Gastroesophageal sphincter (tissue), 3 donors: ENCODE results near the gene ZNF804B.

Experiments
- CTCF ChIP-seq, 4 experiments: fragments of 200-600 bp in 2 of 4; fragments of 450-650 bp in 2 of 4; sonication (generic) in 1 of 4; IDR thresholded peaks; one replicate each; pipeline ENCODE4 v1.5.1; 2017 to 2019; ENCODE audit warnings: antibody characterized with exemption in 4 of 4, mild to moderate bottlenecking in 2 of 4, moderate library complexity in 2 of 4
- POLR2A ChIP-seq, 2 donors: fragments of 450-650 bp; IDR thresholded peaks; one replicate each; pipeline ENCODE4 v1.6.1; 2017; ENCODE audit warnings: antibody characterized with exemption in 2 of 2, mild to moderate bottlenecking in 2 of 2, moderate library complexity in 1 of 2

- TF ChIP-seq POLR2A (IDR thresholded peaks at IDR 0.05) = no peak
- TF ChIP-seq CTCF (IDR thresholded peaks at IDR 0.05) = no peak
Measured at GRCh38 chr7:88772776-88773175, 13.3 kb downstream of the ZNF804B start.
